HCT116 (cell line): ENCODE measurements around the gene HIPK2. TPM values are rescaled to one million over a fixed set of nuclear protein-coding genes. Genes with fewer than 3 reads are reported as not detected.

Experiments used
- ATAC-seq: fragments of 200-7000 bp; cut with Tn5 transposase; 2 replicates; pipeline ENCODE4 v1.9.1; 2020; ENCODE audit warnings: mild to moderate bottlenecking, moderate library complexity
- BruUV-seq: library from RNA; stranded (reverse); fragments of 400-500 nt; replicated peaks from 2 replicates; lab custom pipeline; 2021; lab: Mats Ljungman, UMichigan
- CTCF ChIA-PET: fragments of 300-600 bp; sonication (Branson Sonifier 250); formaldehyde crosslinking; loops from one replicate; lab custom pipeline; 2021; ENCODE audit warnings: antibody characterized with exemption; lab: Charles Lee
- POLR2A ChIA-PET: fragments of 300-600, 350-600 bp; sonication (Branson Sonifier 250); formaldehyde crosslinking; loops from one replicate; lab custom pipeline; 2021; ENCODE audit warnings: antibody characterized with exemption; lab: Charles Lee
- RAD21 ChIA-PET, 2 experiments: fragments of 300-600 bp; sonication (Branson Sonifier 250); formaldehyde crosslinking; loops; one replicate each; lab custom pipeline; 2023; ENCODE audit warnings: low total read pairs in 2 of 2; ENCODE audit not compliant: uncharacterized antibody in 2 of 2, unreplicated experiment in 2 of 2, low non-redundant PET in 1 of 2; lab: Charles Lee
- DNase-seq: peaks from one replicate; pipeline ENCODE4 v3.0.0-alpha.2; 2010; ENCODE audit warnings: low read depth, low spot score
- H2AFZ ChIP-seq: fragments of 200-600 bp; shearing (Covaris generic), sonication (generic); 2 replicates; pipeline ENCODE4 v1.6.1; 2017; ENCODE audit warnings: low read depth, mixed run types, mixed read lengths, antibody characterized with exemption, low read length; ENCODE audit not compliant: poor library complexity, severe bottlenecking
- H3K27ac ChIP-seq: 2 replicates; pipeline ENCODE4 v1.5.1; 2012; ENCODE audit warnings: low read depth, low read length
- H3K27me3 ChIP-seq: fragments of 200-600 bp; sonication (generic); 2 replicates; pipeline ENCODE4 v1.6.1; 2016; ENCODE audit warnings: mixed run types, low read length, mixed read lengths; ENCODE audit not compliant: insufficient read depth
- H3K36me3 ChIP-seq, 2 experiments: fragments of 200-500 bp in 1 of 2; fragments of 200-600 bp in 1 of 2; sonication (Bioruptor generic) in 1 of 2; sonication (generic) in 1 of 2; 2 replicates each; pipeline versions ENCODE4 v1.5.1 to v1.6.1; 2014 to 2016; ENCODE audit warnings: low read length in 2 of 2, inconsistent platforms in 1 of 2, mixed read lengths in 1 of 2, mixed run types in 1 of 2; ENCODE audit not compliant: insufficient read depth in 2 of 2, control insufficient read depth in 1 of 2
- H3K4me1 ChIP-seq, 2 experiments: fragments of 200-600 bp in 1 of 2; sonication (generic) in 1 of 2; 2 replicates each; pipeline versions ENCODE4 v1.5.1 to v1.6.1; 2012 to 2017; ENCODE audit warnings: low read length in 2 of 2, inconsistent platforms in 1 of 2, mild to moderate bottlenecking in 1 of 2, mixed read lengths in 1 of 2, mixed run types in 1 of 2, moderate library complexity in 1 of 2; ENCODE audit not compliant: insufficient read depth in 2 of 2, control insufficient read depth in 1 of 2
- H3K4me2 ChIP-seq: fragments of 200-600 bp; sonication (generic); 2 replicates; pipeline ENCODE4 v1.6.1; 2017; ENCODE audit warnings: mixed run types, low read length, mixed read lengths
- H3K4me3 ChIP-seq, 2 experiments: fragments of 200-600 bp in 1 of 2; sonication (generic) in 1 of 2; replicated peaks in 1 of 2; 2 replicates each; pipeline ENCODE4 v1.5.1; 2011 to 2016; ENCODE audit warnings: low read length in 2 of 2, control low read depth in 1 of 2, low read depth in 1 of 2, mild to moderate bottlenecking in 1 of 2, mixed read lengths in 1 of 2, mixed run types in 1 of 2
- H3K79me2 ChIP-seq: fragments of 200-600 bp; sonication (generic); 2 replicates; pipeline ENCODE4 v1.6.1; 2017; ENCODE audit warnings: mild to moderate bottlenecking, mixed run types, low read length, moderate library complexity, mixed read lengths; ENCODE audit not compliant: insufficient read depth
- H3K9ac ChIP-seq: fragments of 200-600 bp; sonication (generic); 2 replicates; pipeline ENCODE4 v1.6.1; 2016; ENCODE audit warnings: low read length, mixed read lengths
- H3K9me2 ChIP-seq: fragments of 200-600 bp; sonication (generic), shearing (Covaris generic); 2 replicates; pipeline ENCODE4 v1.6.1; 2017; ENCODE audit warnings: mixed run types, mild to moderate bottlenecking, moderate library complexity; ENCODE audit not compliant: insufficient read depth
- H3K9me3 ChIP-seq, 2 experiments: fragments of 200-500 bp in 1 of 2; fragments of 200-600 bp in 1 of 2; sonication (Bioruptor generic) in 1 of 2; sonication (generic) in 1 of 2; 2 replicates each; pipeline ENCODE4 v1.6.1; 2014 to 2017; ENCODE audit warnings: low read length in 2 of 2, mixed read lengths in 2 of 2, inconsistent platforms in 1 of 2, low read depth in 1 of 2, mild to moderate bottlenecking in 1 of 2, mixed run types in 1 of 2, moderate library complexity in 1 of 2; ENCODE audit not compliant: control insufficient read depth in 1 of 2, insufficient read depth in 1 of 2
- H4K20me1 ChIP-seq: fragments of 200-600 bp; sonication (generic), shearing (Covaris generic); 2 replicates; pipeline ENCODE4 v1.6.1; 2017; ENCODE audit warnings: mixed run types, mild to moderate bottlenecking, moderate library complexity; ENCODE audit not compliant: insufficient read depth
- CBX3 ChIP-seq: IDR thresholded peaks from 2 replicates; pipeline ENCODE4 v1.6.1; 2012; ENCODE audit warnings: low read depth
- CEBPB ChIP-seq: IDR thresholded peaks from 2 replicates; pipeline ENCODE4 v1.6.1; 2012; ENCODE audit warnings: low read depth
- ELF1 ChIP-seq: IDR thresholded peaks from 2 replicates; pipeline ENCODE4 v1.6.1; 2012; ENCODE audit warnings: low read depth, borderline replicate concordance
- FOSL1 ChIP-seq: IDR thresholded peaks from 2 replicates; pipeline ENCODE4 v1.6.1; 2012; ENCODE audit warnings: low read depth
- JUND ChIP-seq: IDR thresholded peaks from 2 replicates; pipeline ENCODE4 v1.6.1; 2012
- POLR2AphosphoS5 ChIP-seq: IDR thresholded peaks from 2 replicates; pipeline ENCODE4 v1.6.1; 2011; ENCODE audit warnings: mild to moderate bottlenecking, low read depth, low read length, moderate library complexity
- SP1 ChIP-seq: IDR thresholded peaks from 2 replicates; pipeline ENCODE4 v1.6.1; 2012; ENCODE audit warnings: low read depth
- SRF ChIP-seq: IDR thresholded peaks from 2 replicates; pipeline ENCODE4 v1.6.1; 2012; ENCODE audit warnings: low read depth
- YY1 ChIP-seq: IDR thresholded peaks from 2 replicates; pipeline ENCODE4 v1.6.1; 2011; ENCODE audit warnings: low read length, low read depth, moderate library complexity, mild to moderate bottlenecking; ENCODE audit not compliant: insufficient replicate concordance; ENCODE audit errors: extremely low read depth
- intact Hi-C: fragments of 100-400 bp; cut with micrococcal nuclease; formaldehyde crosslinking; loops from 2 replicates; pipeline ENCODE4 v1.10.0; 2022
- total RNA-seq: library from RNA; stranded (reverse); gene quantifications from one replicate; pipeline ENCODE4 v1.2.1, GENCODE V29; 2021; ENCODE audit not compliant: unreplicated experiment
- TF ChIP-seq, protein P1 (sequence below): IDR thresholded peaks from 2 replicates; pipeline ENCODE4 v1.6.1; 2012
- TF ChIP-seq, protein P2 (sequence below): IDR thresholded peaks from 2 replicates; pipeline ENCODE4 v1.6.1; 2012; ENCODE audit warnings: low read depth

Gene HIPK2
- total RNA-seq, 1 experiment from 2014 or later: 49.5 TPM

DNA sequence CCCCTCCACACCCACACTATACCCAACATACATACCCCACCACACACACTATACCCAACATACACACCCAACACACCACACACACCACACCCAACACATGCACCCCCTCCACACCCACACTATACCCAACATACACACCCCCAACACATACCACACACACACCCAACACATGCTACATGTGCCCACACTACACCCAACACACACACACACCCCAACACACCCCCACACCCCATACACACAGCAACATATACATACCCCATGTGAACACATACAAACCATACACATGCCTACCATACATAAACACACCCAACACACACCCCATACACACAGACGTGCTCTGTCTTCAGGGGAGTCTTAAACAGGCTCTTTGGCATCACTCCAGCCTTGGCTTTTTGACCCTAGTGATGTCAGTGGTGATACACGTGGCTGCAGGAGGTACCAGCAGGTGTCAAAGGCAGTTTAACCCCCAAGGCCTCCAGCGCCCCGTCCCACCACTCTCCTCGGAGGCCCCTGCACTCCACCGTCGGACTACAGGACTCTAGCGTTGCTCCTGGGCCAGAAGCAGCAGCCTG, 73.4 kb downstream of the HIPK2 start:
- Histone ChIP-seq H3K9me2 (no peaks in the 10 kb centered on the region), H3K4me3 (no peak overlapping the region), H2AFZ (no peak overlapping the region), H3K36me3 (peaks cover 4 to 5% of the 10 kb centered on the region in 2 experiments; a peak in 1 of 4 replicates), H3K27ac (no peak overlapping the region), H3K4me2 (no peak overlapping the region), H3K4me1 (0 out of 4 replicates have a peak, but pooled peaks cover 0 to 4% of the 10 kb centered on the region in 2 experiments), H3K79me2 (peaks cover 21% of the 10 kb centered on the region), H3K27me3 (no peaks in the 10 kb centered on the region), H4K20me1 (no peaks in the 10 kb centered on the region), H3K9me3 (no peaks in the 10 kb centered on the region), H3K9ac (no peak overlapping the region)
- ChIA-PET RAD21 (no interaction called here), POLR2A (no interaction called here), CTCF (no interaction called here)
- BruUV-seq: no TSS peak
- intact Hi-C loops: no loop called here
- TF ChIP-seq SP1 (no peak), POLR2AphosphoS5 (no peak), ELF1 (no peak), CBX3 (no peak), JUND (no peak), FOSL1 (no peak), CEBPB (no peak), YY1 (no peak), SRF (no peak)
- TF ChIP-seq, protein P1, sequence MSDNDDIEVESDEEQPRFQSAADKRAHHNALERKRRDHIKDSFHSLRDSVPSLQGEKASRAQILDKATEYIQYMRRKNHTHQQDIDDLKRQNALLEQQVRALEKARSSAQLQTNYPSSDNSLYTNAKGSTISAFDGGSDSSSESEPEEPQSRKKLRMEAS: no peak
- TF ChIP-seq, protein P2, sequence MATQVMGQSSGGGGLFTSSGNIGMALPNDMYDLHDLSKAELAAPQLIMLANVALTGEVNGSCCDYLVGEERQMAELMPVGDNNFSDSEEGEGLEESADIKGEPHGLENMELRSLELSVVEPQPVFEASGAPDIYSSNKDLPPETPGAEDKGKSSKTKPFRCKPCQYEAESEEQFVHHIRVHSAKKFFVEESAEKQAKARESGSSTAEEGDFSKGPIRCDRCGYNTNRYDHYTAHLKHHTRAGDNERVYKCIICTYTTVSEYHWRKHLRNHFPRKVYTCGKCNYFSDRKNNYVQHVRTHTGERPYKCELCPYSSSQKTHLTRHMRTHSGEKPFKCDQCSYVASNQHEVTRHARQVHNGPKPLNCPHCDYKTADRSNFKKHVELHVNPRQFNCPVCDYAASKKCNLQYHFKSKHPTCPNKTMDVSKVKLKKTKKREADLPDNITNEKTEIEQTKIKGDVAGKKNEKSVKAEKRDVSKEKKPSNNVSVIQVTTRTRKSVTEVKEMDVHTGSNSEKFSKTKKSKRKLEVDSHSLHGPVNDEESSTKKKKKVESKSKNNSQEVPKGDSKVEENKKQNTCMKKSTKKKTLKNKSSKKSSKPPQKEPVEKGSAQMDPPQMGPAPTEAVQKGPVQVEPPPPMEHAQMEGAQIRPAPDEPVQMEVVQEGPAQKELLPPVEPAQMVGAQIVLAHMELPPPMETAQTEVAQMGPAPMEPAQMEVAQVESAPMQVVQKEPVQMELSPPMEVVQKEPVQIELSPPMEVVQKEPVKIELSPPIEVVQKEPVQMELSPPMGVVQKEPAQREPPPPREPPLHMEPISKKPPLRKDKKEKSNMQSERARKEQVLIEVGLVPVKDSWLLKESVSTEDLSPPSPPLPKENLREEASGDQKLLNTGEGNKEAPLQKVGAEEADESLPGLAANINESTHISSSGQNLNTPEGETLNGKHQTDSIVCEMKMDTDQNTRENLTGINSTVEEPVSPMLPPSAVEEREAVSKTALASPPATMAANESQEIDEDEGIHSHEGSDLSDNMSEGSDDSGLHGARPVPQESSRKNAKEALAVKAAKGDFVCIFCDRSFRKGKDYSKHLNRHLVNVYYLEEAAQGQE: no peak
- DNase-seq (no peak), ATAC-seq (no peak)
